ENCODE measurements around the gene SESTD1. TPM values are rescaled to one million over a fixed set of nuclear protein-coding genes. Genes with fewer than 3 reads are reported as not detected.

SESTD1 gene
- polyA plus RNA-seq, 3 donors, result 25.3 to 44.4 (median 25.3) TPM

DNA sequence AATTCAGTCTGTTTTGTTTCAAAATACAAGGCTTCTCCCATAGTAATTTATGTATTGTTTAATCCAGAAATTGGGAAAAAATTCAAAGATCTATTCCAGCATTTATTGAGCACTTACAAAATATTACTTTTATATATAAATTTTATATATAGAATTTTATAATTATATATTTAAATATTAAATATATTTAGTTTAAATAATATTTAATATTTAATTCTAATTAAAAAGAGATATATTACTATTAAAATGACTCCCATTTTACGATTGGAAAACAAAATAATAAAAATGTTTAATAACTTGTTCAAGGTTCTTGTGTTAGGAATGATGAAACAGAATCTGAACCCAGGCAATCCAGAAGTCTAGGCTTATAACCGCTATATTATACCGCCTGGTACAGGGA is 40.5 kb upstream of the SESTD1 start:
- Histone ChIP-seq H3K79me2 (ENCODE audit: insufficient read depth, low read length) (no peaks in the 10 kb centered on the region), H3K27ac (ENCODE audit: low read depth in 1 of 2, low read length in 2 of 2) (no peak overlapping the region), H3K4me3 (replicated peaks in 1 of 3; ENCODE audit: low read depth in 2 of 3, low read length in 3 of 3) (no peak overlapping the region), H3K36me3 (replicated peaks in 1 of 2; ENCODE audit: control insufficient read depth in 1 of 2, insufficient read depth in 2 of 2, low read length in 2 of 2) (no peaks in the 10 kb centered on the region), H3K9me3 (replicated peaks in 1 of 2; ENCODE audit: control insufficient read depth in 1 of 2, insufficient read depth in 1 of 2, low read length in 2 of 2) (peaks cover 0 to 7% of the 10 kb centered on the region in 2 donors), H4K20me1 (ENCODE audit: insufficient read depth, low read length) (no peaks in the 10 kb centered on the region), H3K9ac (ENCODE audit: insufficient read depth, low read length, poor library complexity, severe bottlenecking) (no peak overlapping the region), H2AFZ (ENCODE audit: insufficient read depth, low read depth, low read length, poor library complexity, severe bottlenecking) (no peak overlapping the region), H3K4me2 (replicated peaks; ENCODE audit: extremely low read depth, low read length, poor library complexity, severe bottlenecking) (no peak overlapping the region), H3K27me3 (ENCODE audit: control insufficient read depth in 2 of 2, insufficient read depth in 2 of 2, low read length in 2 of 2) (no peaks in the 10 kb centered on the region), H3K4me1 (ENCODE audit: control insufficient read depth in 1 of 2, insufficient read depth in 2 of 2, low read length in 2 of 2) (no peaks in the 10 kb centered on the region)
- no peak overlapping the region for H3K4me3 Mint-ChIP-seq
- H3K36me3 Mint-ChIP-seq, result no peaks in the 10 kb centered on the region
- peaks cover 1 to 14% (median 5%) of the 10 kb centered on the region in 7 donors for H3K9me3 Mint-ChIP-seq
- intact Hi-C loops (cut with micrococcal nuclease), result no loop called here
- no peaks in the 10 kb centered on the region for H3K4me1 Mint-ChIP-seq
- peaks cover 0 to 7% (median 3%) of the 10 kb centered on the region in 3 donors for H3K27me3 Mint-ChIP-seq (ENCODE audit: low read depth in 3 of 3)
- H3K27ac Mint-ChIP-seq, result no peak overlapping the region
- WGBS (ENCODE audit: insufficient coverage), result no CpG with 5 or more reads among the region's 3 CpGs
- DNase-seq, result no peak
- TF ChIP-seq, protein P1, sequence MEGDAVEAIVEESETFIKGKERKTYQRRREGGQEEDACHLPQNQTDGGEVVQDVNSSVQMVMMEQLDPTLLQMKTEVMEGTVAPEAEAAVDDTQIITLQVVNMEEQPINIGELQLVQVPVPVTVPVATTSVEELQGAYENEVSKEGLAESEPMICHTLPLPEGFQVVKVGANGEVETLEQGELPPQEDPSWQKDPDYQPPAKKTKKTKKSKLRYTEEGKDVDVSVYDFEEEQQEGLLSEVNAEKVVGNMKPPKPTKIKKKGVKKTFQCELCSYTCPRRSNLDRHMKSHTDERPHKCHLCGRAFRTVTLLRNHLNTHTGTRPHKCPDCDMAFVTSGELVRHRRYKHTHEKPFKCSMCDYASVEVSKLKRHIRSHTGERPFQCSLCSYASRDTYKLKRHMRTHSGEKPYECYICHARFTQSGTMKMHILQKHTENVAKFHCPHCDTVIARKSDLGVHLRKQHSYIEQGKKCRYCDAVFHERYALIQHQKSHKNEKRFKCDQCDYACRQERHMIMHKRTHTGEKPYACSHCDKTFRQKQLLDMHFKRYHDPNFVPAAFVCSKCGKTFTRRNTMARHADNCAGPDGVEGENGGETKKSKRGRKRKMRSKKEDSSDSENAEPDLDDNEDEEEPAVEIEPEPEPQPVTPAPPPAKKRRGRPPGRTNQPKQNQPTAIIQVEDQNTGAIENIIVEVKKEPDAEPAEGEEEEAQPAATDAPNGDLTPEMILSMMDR (IDR thresholded peaks at IDR 0.05), result no peak

DNA sequence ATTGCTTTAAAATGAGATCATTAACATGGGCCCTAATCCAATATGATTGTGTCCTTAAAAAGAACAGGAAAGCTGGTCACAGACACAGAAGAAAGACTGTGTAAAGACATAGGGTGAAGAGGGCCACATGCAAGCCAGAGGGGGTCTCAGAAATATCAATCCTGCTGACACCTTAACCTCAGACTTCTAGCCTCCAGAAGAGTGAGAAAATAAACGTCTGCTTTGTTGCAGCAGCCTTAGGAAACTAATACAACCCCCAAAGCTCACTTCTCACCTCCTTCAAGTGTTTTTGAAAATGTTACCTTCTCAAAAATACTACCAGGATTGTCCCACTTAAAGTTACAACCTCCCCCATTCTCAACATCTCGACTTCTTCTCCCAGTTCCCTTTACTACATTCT is 39.8 kb upstream of the SESTD1 start:
- Histone ChIP-seq H3K36me3 (replicated peaks in 1 of 2; ENCODE audit: control insufficient read depth in 1 of 2, insufficient read depth in 2 of 2, low read length in 2 of 2) (no peaks in the 10 kb centered on the region), H3K9ac (ENCODE audit: insufficient read depth, low read length, poor library complexity, severe bottlenecking) (no peak overlapping the region), H3K27me3 (ENCODE audit: control insufficient read depth in 2 of 2, insufficient read depth in 2 of 2, low read length in 2 of 2) (no peaks in the 10 kb centered on the region), H3K4me2 (replicated peaks; ENCODE audit: extremely low read depth, low read length, poor library complexity, severe bottlenecking) (no peak overlapping the region), H3K4me1 (ENCODE audit: control insufficient read depth in 1 of 2, insufficient read depth in 2 of 2, low read length in 2 of 2) (no peaks in the 10 kb centered on the region), H4K20me1 (ENCODE audit: insufficient read depth, low read length) (no peaks in the 10 kb centered on the region), H3K4me3 (replicated peaks in 1 of 3; ENCODE audit: low read depth in 2 of 3, low read length in 3 of 3) (no peak overlapping the region), H3K9me3 (replicated peaks in 1 of 2; ENCODE audit: control insufficient read depth in 1 of 2, insufficient read depth in 1 of 2, low read length in 2 of 2) (peaks cover 0 to 7% of the 10 kb centered on the region in 2 donors), H2AFZ (ENCODE audit: insufficient read depth, low read depth, low read length, poor library complexity, severe bottlenecking) (no peak overlapping the region), H3K27ac (ENCODE audit: low read depth in 1 of 2, low read length in 2 of 2) (no peak overlapping the region), H3K79me2 (ENCODE audit: insufficient read depth, low read length) (no peaks in the 10 kb centered on the region)
- intact Hi-C loops (cut with micrococcal nuclease), result no loop called here
- WGBS (ENCODE audit: insufficient coverage), result 90% methylated on average over 1 of the region's 2 CpGs
- H3K4me1 Mint-ChIP-seq, result no peaks in the 10 kb centered on the region
- no peak overlapping the region for H3K4me3 Mint-ChIP-seq
- TF ChIP-seq, protein P1 (IDR thresholded peaks at IDR 0.05), result no peak
- H3K9me3 Mint-ChIP-seq, result peaks cover 1 to 16% (median 7%) of the 10 kb centered on the region in 7 donors
- H3K27ac Mint-ChIP-seq, result no peak overlapping the region
- H3K36me3 Mint-ChIP-seq, result no peaks in the 10 kb centered on the region
- DNase-seq, result no peak
- peaks cover 0 to 5% (median 3%) of the 10 kb centered on the region in 3 donors for H3K27me3 Mint-ChIP-seq (ENCODE audit: low read depth in 3 of 3)

Measured in CD14-positive monocyte (primary cell).